Upper lobe of left lung (tissue), 4 donors: ENCODE results near the gene SLC12A6.

ENCODE experiments used
- CTCF ChIP-seq, 6 experiments: fragments of 450-650 bp in 4 of 6; fragments of 200-600 bp in 2 of 6; sonication (generic) in 2 of 6; IDR thresholded peaks; one replicate each; pipeline ENCODE4 v1.5.1; 2016 to 2019; ENCODE audit warnings: antibody characterized with exemption in 6 of 6
- EP300 ChIP-seq, 4 donors: sonication (generic); formaldehyde crosslinking; IDR thresholded peaks; one replicate each; pipeline ENCODE4 v1.5.1; 2017; ENCODE audit warnings: antibody characterized with exemption in 4 of 4, control low read depth in 2 of 4
- POLR2A ChIP-seq, 4 donors: fragments of 450-650 bp; IDR thresholded peaks; one replicate each; pipeline ENCODE4 v1.5.1; 2016 to 2017; ENCODE audit warnings: antibody characterized with exemption in 4 of 4, mild to moderate bottlenecking in 2 of 4

- TF ChIP-seq CTCF (IDR thresholded peaks at IDR 0.05): no peak
- TF ChIP-seq EP300 (IDR thresholded peaks at IDR 0.05): no peak
- no peak for TF ChIP-seq POLR2A (IDR thresholded peaks at IDR 0.05)
Measured at GRCh38 chr15:34323217-34323616, 14.4 kb downstream of the SLC12A6 start.
